ENCODE measurements around the gene CAMSAP2.
A peak's percentile ranks its signal among the peaks of the same experiment; 100 is the strongest.

CAMSAP2 gene

GRCh38 chr1:200720199-200720598 is 18.5 kb upstream of the CAMSAP2 start:
- no peak overlapping the region for H3K4me3 ChIP-seq (ENCODE audit: low read depth, low read length)
- DNase-seq (ENCODE audit: low read depth): no peak
- TF ChIP-seq, protein P1, sequence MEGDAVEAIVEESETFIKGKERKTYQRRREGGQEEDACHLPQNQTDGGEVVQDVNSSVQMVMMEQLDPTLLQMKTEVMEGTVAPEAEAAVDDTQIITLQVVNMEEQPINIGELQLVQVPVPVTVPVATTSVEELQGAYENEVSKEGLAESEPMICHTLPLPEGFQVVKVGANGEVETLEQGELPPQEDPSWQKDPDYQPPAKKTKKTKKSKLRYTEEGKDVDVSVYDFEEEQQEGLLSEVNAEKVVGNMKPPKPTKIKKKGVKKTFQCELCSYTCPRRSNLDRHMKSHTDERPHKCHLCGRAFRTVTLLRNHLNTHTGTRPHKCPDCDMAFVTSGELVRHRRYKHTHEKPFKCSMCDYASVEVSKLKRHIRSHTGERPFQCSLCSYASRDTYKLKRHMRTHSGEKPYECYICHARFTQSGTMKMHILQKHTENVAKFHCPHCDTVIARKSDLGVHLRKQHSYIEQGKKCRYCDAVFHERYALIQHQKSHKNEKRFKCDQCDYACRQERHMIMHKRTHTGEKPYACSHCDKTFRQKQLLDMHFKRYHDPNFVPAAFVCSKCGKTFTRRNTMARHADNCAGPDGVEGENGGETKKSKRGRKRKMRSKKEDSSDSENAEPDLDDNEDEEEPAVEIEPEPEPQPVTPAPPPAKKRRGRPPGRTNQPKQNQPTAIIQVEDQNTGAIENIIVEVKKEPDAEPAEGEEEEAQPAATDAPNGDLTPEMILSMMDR (IDR thresholded peaks at IDR 0.05; ENCODE audit: control insufficient read depth, extremely low read depth, insufficient read depth): no peak

DNA sequence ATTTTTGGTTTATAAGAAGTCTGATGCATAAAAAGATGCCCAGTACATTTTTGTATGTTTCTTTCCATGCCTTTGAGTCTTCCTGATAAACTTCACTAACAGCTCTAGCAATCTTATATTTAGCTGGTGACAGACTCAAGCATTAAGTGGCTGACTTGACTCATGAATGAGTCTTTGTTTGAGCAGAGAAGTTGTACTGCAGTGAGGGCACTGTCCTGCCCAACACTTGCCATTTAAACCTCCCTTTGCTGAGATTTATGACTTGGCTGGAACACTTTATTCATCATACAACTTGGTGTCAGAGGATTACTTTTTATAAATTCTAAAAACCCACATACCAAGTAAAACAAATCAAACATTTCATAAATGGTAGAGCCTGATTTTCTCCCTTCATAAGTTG is 14.6 kb upstream of the CAMSAP2 start:
- DNase-seq (ENCODE audit: low read depth): no peak
- H3K4me3 ChIP-seq (ENCODE audit: low read depth, low read length): no peak overlapping the region
- TF ChIP-seq, protein P1 (IDR thresholded peaks at IDR 0.05; ENCODE audit: control insufficient read depth, extremely low read depth, insufficient read depth): no peak

DNA sequence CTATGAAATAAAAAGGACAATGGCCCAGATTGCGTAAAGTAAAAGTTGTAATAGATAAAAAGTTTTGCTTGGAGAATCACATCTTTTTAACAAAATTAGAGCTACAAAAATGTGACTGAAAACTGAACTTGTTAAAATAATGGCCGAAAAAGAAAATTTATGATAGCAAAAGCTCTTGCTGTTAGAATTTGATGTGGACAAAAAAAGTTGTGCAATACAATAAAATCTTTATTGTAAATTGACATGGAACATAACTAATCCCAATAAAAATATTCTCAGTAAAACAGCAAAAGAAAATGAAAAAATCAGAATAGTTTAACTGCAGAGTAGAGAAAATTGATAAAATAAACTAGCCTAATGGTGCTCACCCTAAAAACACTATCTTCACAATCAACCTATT is 11.4 kb upstream of the CAMSAP2 start:
- H3K4me3 ChIP-seq (ENCODE audit: low read depth, low read length): no peak overlapping the region
- no peak for DNase-seq (ENCODE audit: low read depth)
- TF ChIP-seq, protein P1 (IDR thresholded peaks at IDR 0.05; ENCODE audit: control insufficient read depth, extremely low read depth, insufficient read depth): no peak

- TF ChIP-seq, protein P1 (IDR thresholded peaks at IDR 0.05; ENCODE audit: control insufficient read depth, extremely low read depth, insufficient read depth): no peak
- H3K4me3 ChIP-seq (ENCODE audit: low read depth, low read length): no peak overlapping the region
- DNase-seq (ENCODE audit: low read depth): no peak
These were observed 8.8 kb upstream of the CAMSAP2 start for GRCh38 chr1:200729863-200730262.

DNA sequence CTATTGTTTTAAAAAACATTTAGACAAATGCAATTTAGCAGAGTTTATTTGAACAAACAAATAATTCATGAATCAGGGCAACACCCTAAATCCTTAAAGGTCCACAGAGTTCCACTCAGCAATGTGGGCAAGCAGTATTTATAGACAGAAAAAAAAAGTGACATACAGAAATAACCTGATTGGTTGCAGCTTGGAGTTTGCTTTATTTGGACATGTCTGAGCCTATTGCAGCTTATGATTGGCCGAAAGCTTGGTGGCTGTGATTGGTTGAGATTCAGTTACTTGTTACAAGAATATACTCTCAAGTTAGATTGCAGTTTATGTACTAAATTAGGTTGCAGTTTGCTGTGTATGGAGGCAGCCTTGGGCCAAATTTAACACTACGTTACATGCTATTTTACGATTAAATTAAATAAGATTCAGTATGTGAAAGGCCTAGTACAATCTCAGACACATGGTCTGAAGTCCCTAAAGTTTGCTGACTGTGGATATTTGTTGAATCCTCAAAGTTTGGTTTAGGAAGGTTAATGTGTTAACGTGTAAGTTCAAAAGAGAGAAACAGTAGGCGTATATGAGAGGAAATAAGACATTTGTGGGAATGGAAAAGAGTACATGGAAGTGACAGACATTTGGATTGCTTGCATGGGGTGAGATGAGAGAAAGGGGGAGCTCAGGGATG is 6.9 kb upstream of the CAMSAP2 start:
- TF ChIP-seq, protein P1 (IDR thresholded peaks at IDR 0.05; ENCODE audit: control insufficient read depth, extremely low read depth, insufficient read depth): no peak
- DNase-seq (ENCODE audit: low read depth): no peak
- H3K4me3 ChIP-seq (ENCODE audit: low read depth, low read length): no peak overlapping the region

DNA sequence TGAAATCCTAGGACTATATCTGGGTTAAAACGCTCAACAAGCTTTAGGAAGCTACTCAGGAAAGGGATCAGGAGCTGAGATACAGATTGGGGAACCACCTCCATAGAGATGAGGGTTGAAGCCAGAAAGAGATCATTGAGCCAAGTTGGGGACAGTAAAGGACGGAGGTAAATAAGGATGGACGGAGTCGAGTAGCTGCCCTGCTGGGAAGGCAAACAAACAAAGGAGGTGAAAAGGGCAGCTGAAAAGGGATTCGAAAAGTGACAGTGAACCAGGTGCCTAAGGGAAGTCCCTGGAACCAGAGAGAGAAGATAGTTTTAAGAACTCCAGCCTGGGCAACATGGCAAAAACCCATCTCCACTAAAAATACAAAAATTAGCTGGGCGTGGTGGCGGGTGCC is 6.3 kb upstream of the CAMSAP2 start:
- TF ChIP-seq, protein P1 (IDR thresholded peaks at IDR 0.05; ENCODE audit: control insufficient read depth, extremely low read depth, insufficient read depth): no peak
- DNase-seq (ENCODE audit: low read depth): peak; percentile 69
- no peak overlapping the region for H3K4me3 ChIP-seq (ENCODE audit: low read depth, low read length)

DNA sequence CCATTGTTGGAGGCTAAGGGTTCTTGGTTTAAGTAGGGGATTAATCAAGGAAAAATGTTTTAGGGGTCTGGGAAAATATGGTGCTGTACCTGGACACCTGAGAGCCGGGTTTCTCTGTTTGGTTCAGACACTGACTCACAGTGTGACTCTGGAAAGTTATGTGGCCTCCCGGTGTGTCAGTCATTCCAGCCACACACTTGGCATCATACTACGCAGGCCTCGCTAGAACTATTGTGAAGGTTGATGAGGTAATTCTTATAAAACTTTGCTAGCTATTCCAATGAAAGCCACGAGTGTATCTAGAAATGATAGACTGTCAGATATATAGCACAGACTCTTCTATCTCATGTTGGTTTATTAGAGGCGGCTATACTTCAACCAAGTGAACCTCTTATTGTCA is 4.8 kb upstream of the CAMSAP2 start:
- TF ChIP-seq, protein P1 (IDR thresholded peaks at IDR 0.05; ENCODE audit: control insufficient read depth, extremely low read depth, insufficient read depth): no peak
- no peak overlapping the region for H3K4me3 ChIP-seq (ENCODE audit: low read depth, low read length)
- no peak for DNase-seq (ENCODE audit: low read depth)

Data from LNCaP clone FGC (cell line).